Stimulated activated CD4-positive, alpha-beta T cell treated with anti-CD3 and anti-CD28 coated beads, Interleukin-4, amount 100 ng/mL, for 24 hours (primary cell): ENCODE results near the gene OR4D10.
A peak's percentile ranks its signal among the peaks of the same experiment; 100 is the strongest.
"Not testable (repeated sequence)": the region's sequence is repeated elsewhere in the genome, so short reads cannot be mapped to it uniquely, and the experiment has no call there.

Experiments used
- DNase-seq: peaks from one replicate; pipeline ENCODE4 v3.0.0-alpha.2; 2020

Gene OR4D10

GRCh38 chr11:59473015-59473414, at the start of gene OR4D10:
OR4D10 (plus strand) TSS chr11:59473315; CDS start chr11:59477430, 4,115 bp downstream.
- no peak for DNase-seq

GRCh38 chr11:59423835-59424234, 49.3 kb upstream of the OR4D10 start:
- DNase-seq, result no peak

- no peak for DNase-seq
These were observed 48.0 kb upstream of the OR4D10 start for GRCh38 chr11:59425131-59425530.

- no peak for DNase-seq
These were observed 46.6 kb upstream of the OR4D10 start, which contains the start of gene OR5A2 for GRCh38 chr11:59426361-59427067. OR5A2 (minus strand) TSS chr11:59426413; CDS start chr11:59422953, 3,460 bp downstream.

GRCh38 chr11:59427068-59427382, 46.1 kb upstream of the OR4D10 start:
- DNase-seq, result no peak

- peak; percentile 63 for DNase-seq
These were observed 43.1 kb upstream of the OR4D10 start for GRCh38 chr11:59429924-59430516.

- no peak for DNase-seq
These were observed 36.9 kb upstream of the OR4D10 start, which contains the start of gene OR5A1 for GRCh38 chr11:59436169-59436568. OR5A1 (plus strand) TSS chr11:59436469; CDS start chr11:59443169, 6,700 bp downstream.

- DNase-seq, result no peak
These were observed 35.3 kb upstream of the OR4D10 start for GRCh38 chr11:59437770-59438169.

- not testable (repeated sequence) for DNase-seq
These were observed 27.5 kb upstream of the OR4D10 start for GRCh38 chr11:59445624-59446023.

GRCh38 chr11:59448484-59448883, 24.6 kb upstream of the OR4D10 start:
- DNase-seq, result no peak

GRCh38 chr11:59456661-59457060, 16.5 kb upstream of the OR4D10 start, which contains the start of gene OR4D6:
OR4D6 (plus strand) TSS chr11:59456961; CDS start chr11:59456961, 0 bp downstream.
- DNase-seq, result no peak

- DNase-seq, result no peak
These were observed 13.2 kb upstream of the OR4D10 start for GRCh38 chr11:59459916-59460315.

- DNase-seq, result no peak
These were observed 9.9 kb upstream of the OR4D10 start for GRCh38 chr11:59463190-59463641.

GRCh38 chr11:59475176-59475575, 2.1 kb downstream of the OR4D10 start:
- no peak for DNase-seq

- no peak for DNase-seq
These were observed 6.8 kb downstream of the OR4D10 start for GRCh38 chr11:59479906-59480305.

- DNase-seq, result no peak
These were observed 7.2 kb downstream of the OR4D10 start for GRCh38 chr11:59480359-59480758.

- DNase-seq, result no peak
These were observed 28.8 kb downstream of the OR4D10 start for GRCh38 chr11:59501931-59502330.

- no peak for DNase-seq
These were observed 30.2 kb downstream of the OR4D10 start, which contains the start of gene OR4D11 for GRCh38 chr11:59503276-59503675. OR4D11 (plus strand) TSS chr11:59503576; CDS start chr11:59503576, 0 bp downstream.

GRCh38 chr11:59510941-59511589, 38.0 kb downstream of the OR4D10 start, which contains the start of gene OR4D9:
OR4D9 (plus strand) TSS chr11:59511539; CDS start chr11:59514913, 3,374 bp downstream.
- no peak for DNase-seq

GRCh38 chr11:59511675-59512074, 38.6 kb downstream of the OR4D10 start:
- no peak for DNase-seq

GRCh38 chr11:59520139-59520538, 47.0 kb downstream of the OR4D10 start:
- DNase-seq, result not testable (repeated sequence)

- DNase-seq, result no peak
These were observed 47.6 kb downstream of the OR4D10 start for GRCh38 chr11:59520741-59521140.

GRCh38 chr11:59523541-59523940, 50.4 kb downstream of the OR4D10 start:
- DNase-seq, result no peak

GRCh38 chr11:59528711-59529110, 55.6 kb downstream of the OR4D10 start:
- no peak for DNase-seq
